DND-41 (cell line): ENCODE measurements around the gene MCM10.

ENCODE experiments used
- EZH2 ChIP-seq: IDR thresholded peaks from 3 replicates; pipeline ENCODE4 v1.6.1; 2012; ENCODE audit warnings: borderline replicate concordance, low read depth, mild to moderate bottlenecking, moderate library complexity, low read length, inconsistent platforms; ENCODE audit not compliant: severe bottlenecking
- TF ChIP-seq, protein P1 (sequence below): IDR thresholded peaks from 2 replicates; pipeline ENCODE4 v1.5.1; 2012; ENCODE audit warnings: borderline replicate concordance, low read length, moderate library complexity, mild to moderate bottlenecking; ENCODE audit not compliant: poor library complexity, severe bottlenecking; ENCODE audit errors: extremely low read depth

DNA sequence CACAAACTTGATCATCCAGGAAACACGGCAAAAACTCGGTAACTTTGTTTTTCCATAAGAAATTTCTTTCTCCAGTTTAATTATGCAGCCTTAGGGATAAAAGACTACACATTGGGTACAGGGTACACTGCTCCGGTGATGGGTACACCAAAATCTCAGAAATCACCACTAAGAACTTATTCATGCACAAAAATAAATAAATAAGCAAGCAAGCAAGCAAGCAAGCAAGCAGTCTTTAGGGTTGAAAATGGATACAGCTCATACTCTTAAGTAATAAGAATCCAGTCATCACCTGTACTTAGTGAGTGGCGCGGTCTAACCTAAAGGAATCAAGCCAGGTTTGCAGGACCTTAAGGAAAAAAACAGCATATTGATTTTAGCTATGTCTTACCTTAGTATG lies 30.0 kb downstream of the MCM10 start:
- TF ChIP-seq EZH2 = no peak
- TF ChIP-seq, protein P1, sequence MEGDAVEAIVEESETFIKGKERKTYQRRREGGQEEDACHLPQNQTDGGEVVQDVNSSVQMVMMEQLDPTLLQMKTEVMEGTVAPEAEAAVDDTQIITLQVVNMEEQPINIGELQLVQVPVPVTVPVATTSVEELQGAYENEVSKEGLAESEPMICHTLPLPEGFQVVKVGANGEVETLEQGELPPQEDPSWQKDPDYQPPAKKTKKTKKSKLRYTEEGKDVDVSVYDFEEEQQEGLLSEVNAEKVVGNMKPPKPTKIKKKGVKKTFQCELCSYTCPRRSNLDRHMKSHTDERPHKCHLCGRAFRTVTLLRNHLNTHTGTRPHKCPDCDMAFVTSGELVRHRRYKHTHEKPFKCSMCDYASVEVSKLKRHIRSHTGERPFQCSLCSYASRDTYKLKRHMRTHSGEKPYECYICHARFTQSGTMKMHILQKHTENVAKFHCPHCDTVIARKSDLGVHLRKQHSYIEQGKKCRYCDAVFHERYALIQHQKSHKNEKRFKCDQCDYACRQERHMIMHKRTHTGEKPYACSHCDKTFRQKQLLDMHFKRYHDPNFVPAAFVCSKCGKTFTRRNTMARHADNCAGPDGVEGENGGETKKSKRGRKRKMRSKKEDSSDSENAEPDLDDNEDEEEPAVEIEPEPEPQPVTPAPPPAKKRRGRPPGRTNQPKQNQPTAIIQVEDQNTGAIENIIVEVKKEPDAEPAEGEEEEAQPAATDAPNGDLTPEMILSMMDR = no peak
